Stimulated activated CD8-positive, alpha-beta memory T cell treated with anti-CD3 and anti-CD28 coated beads, Interleukin-12 subunit alpha, Interleukin-12 subunit beta, amount 100 ng/mL, for 24 hours (primary cell): Measurements from ENCODE around the gene CFAP107.
"Not testable (repeated sequence)": the region's sequence is repeated elsewhere in the genome, so short reads cannot be mapped to it uniquely, and the experiment has no call there.

ENCODE experiments used
- DNase-seq: peaks from one replicate; pipeline ENCODE4 v3.0.0-alpha.2; 2020; ENCODE audit errors: extremely low read depth

CFAP107 gene

GRCh38 chr1:12745992-12746323 is at the start of gene CFAP107:
CFAP107 (plus strand) TSS chr1:12746200; CDS start chr1:12746431, 231 bp downstream.
- DNase-seq, result no peak

- DNase-seq, result no peak
Observed at GRCh38 chr1:12696658-12697057, 49.3 kb upstream of the CFAP107 start.

- DNase-seq, result no peak
Observed at GRCh38 chr1:12697397-12697796, 48.6 kb upstream of the CFAP107 start.

- no peak for DNase-seq
Observed at GRCh38 chr1:12703821-12704451, 42.1 kb upstream of the CFAP107 start.

GRCh38 chr1:12706061-12706460 is 39.9 kb upstream of the CFAP107 start:
- DNase-seq, result no peak

- no peak for DNase-seq
Observed at GRCh38 chr1:12708396-12709090, 37.5 kb upstream of the CFAP107 start.

- DNase-seq, result no peak
Observed at GRCh38 chr1:12709091-12709491, 36.9 kb upstream of the CFAP107 start.

GRCh38 chr1:12709696-12710095 is 36.3 kb upstream of the CFAP107 start:
- no peak for DNase-seq

GRCh38 chr1:12711536-12711935 is 34.5 kb upstream of the CFAP107 start:
- no peak for DNase-seq

- no peak for DNase-seq
Observed at GRCh38 chr1:12712076-12712475, 33.9 kb upstream of the CFAP107 start.

GRCh38 chr1:12712929-12713328 is 33.1 kb upstream of the CFAP107 start:
- no peak for DNase-seq

- not testable (repeated sequence) for DNase-seq
Observed at GRCh38 chr1:12713651-12714050, 32.3 kb upstream of the CFAP107 start.

- DNase-seq, result no peak
Observed at GRCh38 chr1:12714710-12715475, 31.1 kb upstream of the CFAP107 start.

GRCh38 chr1:12715896-12716437 is 30.0 kb upstream of the CFAP107 start, which contains the start of gene AADACL3:
AADACL3 (plus strand) TSS chr1:12716110; CDS start chr1:12716177, 67 bp downstream.
- no peak for DNase-seq

- no peak for DNase-seq
Observed at GRCh38 chr1:12717301-12717838, 28.6 kb upstream of the CFAP107 start.

- DNase-seq, result no peak
Observed at GRCh38 chr1:12722626-12723025, 23.4 kb upstream of the CFAP107 start.

- no peak for DNase-seq
Observed at GRCh38 chr1:12728391-12728790, 17.6 kb upstream of the CFAP107 start.

GRCh38 chr1:12730156-12730555 is 15.8 kb upstream of the CFAP107 start:
- DNase-seq, result no peak

GRCh38 chr1:12731084-12731483 is 14.9 kb upstream of the CFAP107 start:
- DNase-seq, result not testable (repeated sequence)

GRCh38 chr1:12734651-12735050 is 11.3 kb upstream of the CFAP107 start:
- no peak for DNase-seq

- no peak for DNase-seq
Observed at GRCh38 chr1:12738934-12739333, 7.1 kb upstream of the CFAP107 start.

- no peak for DNase-seq
Observed at GRCh38 chr1:12739613-12740012, 6.4 kb upstream of the CFAP107 start.
